Activated CD8-positive, alpha-beta memory T cell treated with anti-CD3 and anti-CD28 coated beads, Interleukin-2, amount 10 ng/mL, durations not matched to agents 7 days and 5 days (primary cell): ENCODE data around the gene CTPS1. TPM values are rescaled to one million over a fixed set of nuclear protein-coding genes. Genes with fewer than 3 reads are reported as not detected.

Source experiments
- ATAC-seq: fragments of 150-1000 bp; cut with Tn5 transposase; one replicate; pipeline ENCODE4 v1.10.0; 2021; ENCODE audit warnings: moderate library complexity
- CTCF ChIA-PET: fragments of 350-600 bp; sonication (Branson Sonifier 250); formaldehyde crosslinking; loops from one replicate; lab custom pipeline; 2021; ENCODE audit warnings: antibody characterized with exemption; lab: Charles Lee
- DNase-seq: peaks from one replicate; pipeline ENCODE4 v3.0.0-alpha.2; 2020
- H3K27ac Mint-ChIP-seq: one replicate; pipeline ENCODE4 v1.8.0; 2021; ENCODE audit warnings: mild to moderate bottlenecking, mixed read lengths
- H3K27me3 Mint-ChIP-seq: one replicate; pipeline ENCODE4 v1.8.0; 2021; ENCODE audit warnings: mixed read lengths
- H3K36me3 Mint-ChIP-seq: one replicate; pipeline ENCODE4 v1.8.0; 2021; ENCODE audit warnings: mild to moderate bottlenecking, mixed read lengths
- H3K4me1 Mint-ChIP-seq: one replicate; pipeline ENCODE4 v1.8.0; 2021; ENCODE audit warnings: mixed read lengths
- H3K4me3 Mint-ChIP-seq: one replicate; pipeline ENCODE4 v1.8.0; 2021; ENCODE audit warnings: mild to moderate bottlenecking, moderate library complexity, mixed read lengths
- H3K9me3 Mint-ChIP-seq: one replicate; pipeline ENCODE4 v1.8.0; 2022; ENCODE audit warnings: low read depth, mixed read lengths
- total RNA-seq, 2 experiments: library from RNA; stranded (reverse); gene quantifications; one replicate each; pipeline ENCODE4 v1.2.3, GENCODE V29; 2021

Gene CTPS1
- total RNA-seq = 10 to 100 TPM; 77.1 to 94.1 TPM

GRCh38 chr1:40979241-40980067 lies at the start of gene CTPS1:
CTPS1 (plus strand) TSS chr1:40979696; CDS start chr1:40983291, 3,595 bp downstream.
- H3K27me3 Mint-ChIP-seq = no peaks in the 10 kb centered on the region
- CTCF ChIA-PET = interaction anchor here (0.9 to 2.9 kb wide), 6 partner anchors 24 to 117 kb away, joined by 3 to 14 read pairs (median 5); partner anchors contain the start of gene CITED4
- H3K27ac Mint-ChIP-seq = peak within 1 kb of the TSS; percentile 91
- H3K36me3 Mint-ChIP-seq = peaks cover 23% of the 10 kb centered on the region
- H3K9me3 Mint-ChIP-seq = no peaks in the 10 kb centered on the region
- ATAC-seq (peak; percentile 92), DNase-seq (peak; percentile 96)
- peaks cover 42% of the 10 kb centered on the region for H3K4me1 Mint-ChIP-seq
- peak within 1 kb of the TSS; percentile 87 for H3K4me3 Mint-ChIP-seq

GRCh38 chr1:40930174-40930964 lies 49.1 kb upstream of the CTPS1 start:
- no peaks in the 10 kb centered on the region for H3K4me1 Mint-ChIP-seq
- H3K36me3 Mint-ChIP-seq = no peaks in the 10 kb centered on the region
- ATAC-seq (no peak), DNase-seq (no peak)
- peaks cover 18% of the 10 kb centered on the region for H3K27me3 Mint-ChIP-seq
- no peak overlapping the region for H3K4me3 Mint-ChIP-seq
- no peak overlapping the region for H3K27ac Mint-ChIP-seq
- CTCF ChIA-PET = interaction anchor here (1.1 to 2.6 kb wide), 2 partner anchors 10 to 21 kb away, joined by 3 to 7 read pairs; no protein-coding TSS in a partner anchor
- no peaks in the 10 kb centered on the region for H3K9me3 Mint-ChIP-seq

- CTCF ChIA-PET = interaction anchor here (2.6 kb wide), 1 partner anchor 20 kb away, joined by 7 read pairs; no protein-coding TSS in a partner anchor
- Mint-ChIP-seq H3K36me3 (no peaks in the 10 kb centered on the region), H3K4me1 (no peaks in the 10 kb centered on the region), H3K4me3 (no peak overlapping the region), H3K27me3 (peaks cover 18% of the 10 kb centered on the region), H3K9me3 (no peaks in the 10 kb centered on the region), H3K27ac (no peak overlapping the region)
- no peak for DNase-seq
- ATAC-seq = no peak
Observed at GRCh38 chr1:40931601-40932000, 47.9 kb upstream of the CTPS1 start.

GRCh38 chr1:40932006-40932405 lies 47.5 kb upstream of the CTPS1 start:
- CTCF ChIA-PET = interaction anchor here (2.6 kb wide), 1 partner anchor 20 kb away, joined by 7 read pairs; no protein-coding TSS in a partner anchor
- no peak for DNase-seq
- ATAC-seq = no peak
- Mint-ChIP-seq H3K27me3 (peaks cover 18% of the 10 kb centered on the region), H3K9me3 (no peaks in the 10 kb centered on the region), H3K4me1 (no peaks in the 10 kb centered on the region), H3K36me3 (no peaks in the 10 kb centered on the region), H3K27ac (no peak overlapping the region), H3K4me3 (no peak overlapping the region)

GRCh38 chr1:40936931-40937339 lies 42.6 kb upstream of the CTPS1 start:
- H3K9me3 Mint-ChIP-seq = no peaks in the 10 kb centered on the region
- H3K27ac Mint-ChIP-seq = no peak overlapping the region
- ATAC-seq = no peak
- no peaks in the 10 kb centered on the region for H3K4me1 Mint-ChIP-seq
- CTCF ChIA-PET = interaction anchor here (1.2 to 6.4 kb wide), 3 partner anchors 12 to 75 kb away, joined by 3 to 42 read pairs (median 5); partner anchors contain the start of gene CITED4
- H3K36me3 Mint-ChIP-seq = no peaks in the 10 kb centered on the region
- no peak overlapping the region for H3K4me3 Mint-ChIP-seq
- no peak for DNase-seq
- peaks cover 10% of the 10 kb centered on the region for H3K27me3 Mint-ChIP-seq

- Mint-ChIP-seq H3K4me1 (no peaks in the 10 kb centered on the region), H3K27me3 (peaks cover 5% of the 10 kb centered on the region), H3K27ac (no peak overlapping the region), H3K4me3 (no peak overlapping the region), H3K9me3 (no peaks in the 10 kb centered on the region), H3K36me3 (no peaks in the 10 kb centered on the region)
- ATAC-seq (no peak), DNase-seq (no peak)
- CTCF ChIA-PET = interaction anchor here (3.0 to 6.4 kb wide), 2 partner anchors 11 to 15 kb away, joined by 12 to 42 read pairs; no protein-coding TSS in a partner anchor
Observed at GRCh38 chr1:40938393-40938792, 41.1 kb upstream of the CTPS1 start.

- CTCF ChIA-PET = interaction anchor here (0.9 to 6.4 kb wide), 5 partner anchors 10 to 734 kb away, joined by 3 to 42 read pairs (median 4); partner anchors contain the start of gene CITED4
- Mint-ChIP-seq H3K9me3 (no peaks in the 10 kb centered on the region), H3K27me3 (peaks cover 5% of the 10 kb centered on the region), H3K4me3 (no peak overlapping the region), H3K27ac (no peak overlapping the region), H3K4me1 (no peaks in the 10 kb centered on the region), H3K36me3 (no peaks in the 10 kb centered on the region)
- no peak for DNase-seq
- no peak for ATAC-seq
Observed at GRCh38 chr1:40939320-40940059, 40.0 kb upstream of the CTPS1 start.

- Mint-ChIP-seq H3K9me3 (no peaks in the 10 kb centered on the region), H3K4me3 (no peak overlapping the region), H3K27ac (no peak overlapping the region), H3K4me1 (peaks cover 8% of the 10 kb centered on the region), H3K27me3 (peaks cover 16% of the 10 kb centered on the region), H3K36me3 (no peaks in the 10 kb centered on the region)
- CTCF ChIA-PET = interaction anchor here (1.0 to 2.7 kb wide), 3 partner anchors 9 to 89 kb away, joined by 3 to 18 read pairs (median 3); no protein-coding TSS in a partner anchor
- DNase-seq = no peak
- no peak for ATAC-seq
Observed at GRCh38 chr1:40944326-40944725, 35.2 kb upstream of the CTPS1 start.

GRCh38 chr1:40944841-40945430 lies 34.6 kb upstream of the CTPS1 start:
- Mint-ChIP-seq H3K27me3 (peaks cover 16% of the 10 kb centered on the region), H3K9me3 (no peaks in the 10 kb centered on the region), H3K4me3 (no peak overlapping the region), H3K27ac (no peak overlapping the region), H3K36me3 (no peaks in the 10 kb centered on the region), H3K4me1 (peaks cover 8% of the 10 kb centered on the region)
- ATAC-seq = no peak
- DNase-seq = no peak
- CTCF ChIA-PET = no interaction called here

GRCh38 chr1:40945491-40945973 lies 34.0 kb upstream of the CTPS1 start:
- no peak overlapping the region for H3K4me3 Mint-ChIP-seq
- no peak for ATAC-seq
- H3K4me1 Mint-ChIP-seq = peaks cover 8% of the 10 kb centered on the region
- CTCF ChIA-PET = no interaction called here
- H3K36me3 Mint-ChIP-seq = no peaks in the 10 kb centered on the region
- no peak for DNase-seq
- peaks cover 16% of the 10 kb centered on the region for H3K27me3 Mint-ChIP-seq
- no peak overlapping the region for H3K27ac Mint-ChIP-seq
- H3K9me3 Mint-ChIP-seq = no peaks in the 10 kb centered on the region

GRCh38 chr1:40948741-40949443 lies 30.6 kb upstream of the CTPS1 start:
- H3K36me3 Mint-ChIP-seq = no peaks in the 10 kb centered on the region
- peak; percentile 75 for ATAC-seq
- H3K4me1 Mint-ChIP-seq = peaks cover 19% of the 10 kb centered on the region
- no peaks in the 10 kb centered on the region for H3K9me3 Mint-ChIP-seq
- DNase-seq = peak; percentile 82
- H3K27me3 Mint-ChIP-seq = peaks cover 19% of the 10 kb centered on the region
- H3K27ac Mint-ChIP-seq = no peak overlapping the region
- no peak overlapping the region for H3K4me3 Mint-ChIP-seq
- CTCF ChIA-PET = interaction anchor here (0.6 to 10.2 kb wide), 28 partner anchors 8 to 973 kb away, joined by 3 to 195 read pairs (median 5); partner anchors contain the start of genes CITED4 and CTPS1
